ENCODE data around the gene CHRNA7.

The CHRNA7 gene

DNA sequence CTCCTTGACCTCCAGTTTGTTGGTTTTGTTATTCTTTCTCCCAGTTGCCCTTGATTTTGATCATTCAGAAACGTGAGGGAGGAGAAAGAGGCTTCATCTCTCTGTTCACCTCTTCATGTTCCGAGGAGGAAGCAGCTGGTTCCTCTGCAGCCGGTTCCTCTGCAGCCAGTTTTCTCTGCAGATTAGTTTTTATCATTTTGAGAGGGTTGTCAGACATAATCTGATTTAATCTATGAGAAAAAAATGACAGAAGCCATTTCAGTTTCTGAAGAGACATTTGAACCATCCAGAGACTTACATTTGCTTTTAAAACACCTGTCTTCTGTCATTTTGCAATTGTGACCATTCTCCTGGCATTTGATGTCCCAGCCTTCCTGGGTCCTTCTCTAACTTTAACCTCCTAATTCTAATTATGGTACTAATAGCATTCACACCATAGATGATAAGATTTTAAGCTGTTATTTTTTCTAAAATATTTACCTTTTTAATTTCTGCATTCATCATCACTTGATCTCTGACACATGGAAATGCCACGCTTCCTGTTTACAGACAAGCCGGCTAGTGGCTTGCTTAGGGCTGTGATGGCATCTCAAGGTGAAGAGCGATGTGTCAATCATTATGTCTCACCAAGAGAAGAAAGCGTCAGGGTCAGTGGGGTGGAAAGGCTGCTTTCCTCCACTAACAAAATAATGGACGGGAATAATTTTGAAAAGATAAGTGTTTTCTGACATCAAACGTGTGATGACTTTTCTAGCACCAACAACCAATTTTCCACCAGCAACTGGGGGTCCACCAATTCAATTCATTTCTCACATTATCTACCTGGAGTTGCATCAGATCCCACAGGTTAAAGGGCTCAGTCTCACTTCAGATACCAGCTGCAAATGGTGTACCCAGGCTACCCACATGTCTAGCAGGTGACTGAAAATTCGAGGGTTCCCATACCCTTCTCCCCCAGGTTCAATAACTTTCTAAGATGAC is 76.4 kb downstream of the CHRNA7 start:
- no peak overlapping the region for H3K4me3 ChIP-seq (ENCODE audit: low read length)
- no peak overlapping the region for H3K9ac ChIP-seq (ENCODE audit: low read length)
- no peaks in the 10 kb centered on the region for H3K4me1 ChIP-seq (ENCODE audit: control insufficient read depth, insufficient read depth, low read length)
- H3K27me3 ChIP-seq (replicated peaks; ENCODE audit: control insufficient read depth, insufficient read depth, low read length) = peaks cover 5% of the 10 kb centered on the region
- H3K9me3 ChIP-seq (ENCODE audit: control insufficient read depth, low read length) = no peaks in the 10 kb centered on the region
- DNase-seq (ENCODE audit: low read depth) = no peak
- no peaks in the 10 kb centered on the region for H3K36me3 ChIP-seq (ENCODE audit: control insufficient read depth, insufficient read depth, low read length, severe bottlenecking)

DNA sequence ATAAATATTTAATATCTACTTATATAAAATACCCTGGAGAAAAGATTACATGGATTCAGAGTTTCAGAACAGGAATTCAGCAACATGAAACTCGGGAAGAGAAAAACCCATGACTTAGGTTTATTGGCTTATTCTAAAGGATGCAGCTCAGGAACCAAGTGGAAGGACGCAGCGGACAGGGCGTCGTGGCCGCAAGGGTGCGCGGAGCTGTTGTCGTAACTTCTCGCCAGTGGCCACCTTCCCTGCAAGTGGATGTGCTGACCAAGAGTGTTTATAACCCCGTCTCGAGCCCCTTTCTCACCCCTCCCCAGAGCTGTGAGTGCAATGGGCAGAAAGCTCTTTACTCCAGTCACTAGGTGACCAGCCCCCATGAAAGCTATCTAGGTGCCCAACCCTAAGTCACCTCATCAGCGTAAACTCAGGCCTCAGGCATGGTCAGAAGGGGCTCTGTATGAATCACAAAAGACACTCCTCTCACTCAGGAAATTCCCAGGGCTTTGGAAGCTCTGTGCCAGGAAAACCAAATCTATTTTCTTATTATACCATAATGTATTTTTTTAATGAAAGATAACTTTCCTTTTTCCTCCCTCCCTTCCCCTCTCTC is 77.3 kb downstream of the CHRNA7 start:
- no peak overlapping the region for H3K9ac ChIP-seq (ENCODE audit: low read length)
- peaks cover 5% of the 10 kb centered on the region for H3K27me3 ChIP-seq (replicated peaks; ENCODE audit: control insufficient read depth, insufficient read depth, low read length)
- H3K4me1 ChIP-seq (ENCODE audit: control insufficient read depth, insufficient read depth, low read length) = no peaks in the 10 kb centered on the region
- H3K36me3 ChIP-seq (ENCODE audit: control insufficient read depth, insufficient read depth, low read length, severe bottlenecking) = no peaks in the 10 kb centered on the region
- H3K4me3 ChIP-seq (ENCODE audit: low read length) = no peak overlapping the region
- DNase-seq (ENCODE audit: low read depth) = no peak
- H3K9me3 ChIP-seq (ENCODE audit: control insufficient read depth, low read length) = no peaks in the 10 kb centered on the region

GRCh38 chr15:32108661-32109060 is 78.3 kb downstream of the CHRNA7 start:
- no peak for DNase-seq (ENCODE audit: low read depth)
- Histone ChIP-seq H3K9me3 (ENCODE audit: control insufficient read depth, low read length) (no peaks in the 10 kb centered on the region), H3K4me1 (ENCODE audit: control insufficient read depth, insufficient read depth, low read length) (no peaks in the 10 kb centered on the region)

DNA sequence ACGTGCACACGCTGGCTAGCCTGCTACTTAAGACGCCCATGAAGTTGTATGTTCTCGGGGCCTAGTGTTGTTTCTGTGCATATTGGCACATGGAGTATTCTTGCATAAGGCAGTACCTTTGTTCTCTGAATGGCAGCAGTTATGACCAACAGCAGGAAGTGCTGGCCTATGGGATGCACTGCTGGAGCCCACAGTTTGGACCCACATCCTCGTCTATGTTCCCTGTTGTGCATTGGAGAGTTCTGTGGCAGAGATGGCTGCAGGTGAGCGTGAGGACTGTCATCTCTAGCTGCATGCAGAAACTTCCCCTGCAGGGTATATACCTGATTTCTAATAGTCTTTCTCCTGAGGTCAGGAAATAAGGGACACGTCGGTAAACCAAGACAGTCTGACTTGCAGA is 81.8 kb downstream of the CHRNA7 start:
- Histone ChIP-seq H3K27me3 (replicated peaks; ENCODE audit: control insufficient read depth, insufficient read depth, low read length) (no peaks in the 10 kb centered on the region), H3K4me1 (ENCODE audit: control insufficient read depth, insufficient read depth, low read length) (no peaks in the 10 kb centered on the region), H3K9me3 (ENCODE audit: control insufficient read depth, low read length) (no peaks in the 10 kb centered on the region), H3K4me3 (ENCODE audit: low read length) (no peak overlapping the region), H3K36me3 (ENCODE audit: control insufficient read depth, insufficient read depth, low read length, severe bottlenecking) (no peaks in the 10 kb centered on the region), H3K9ac (ENCODE audit: low read length) (no peak overlapping the region)
- no peak for DNase-seq (ENCODE audit: low read depth)

More at GRCh38 chr15:32108661-32109060, 78.3 kb downstream of the CHRNA7 start:
- Histone ChIP-seq H3K36me3 (ENCODE audit: control insufficient read depth, insufficient read depth, low read length, severe bottlenecking) (no peaks in the 10 kb centered on the region), H3K27me3 (replicated peaks; ENCODE audit: control insufficient read depth, insufficient read depth, low read length) (peaks cover 5% of the 10 kb centered on the region), H3K9ac (ENCODE audit: low read length) (no peak overlapping the region), H3K4me3 (ENCODE audit: low read length) (no peak overlapping the region)

- H3K9me3 ChIP-seq (ENCODE audit: control insufficient read depth, low read length) = no peaks in the 10 kb centered on the region
- H3K9ac ChIP-seq (ENCODE audit: low read length) = no peak overlapping the region
- no peaks in the 10 kb centered on the region for H3K4me1 ChIP-seq (ENCODE audit: control insufficient read depth, insufficient read depth, low read length)
- no peak overlapping the region for H3K4me3 ChIP-seq (ENCODE audit: low read length)
- DNase-seq (ENCODE audit: low read depth) = no peak
- H3K27me3 ChIP-seq (replicated peaks; ENCODE audit: control insufficient read depth, insufficient read depth, low read length) = no peaks in the 10 kb centered on the region
- no peaks in the 10 kb centered on the region for H3K36me3 ChIP-seq (ENCODE audit: control insufficient read depth, insufficient read depth, low read length, severe bottlenecking)
Observed at GRCh38 chr15:32113224-32113623, 82.9 kb downstream of the CHRNA7 start.

- no peaks in the 10 kb centered on the region for H3K36me3 ChIP-seq (ENCODE audit: control insufficient read depth, insufficient read depth, low read length, severe bottlenecking)
- no peak for DNase-seq (ENCODE audit: low read depth)
- H3K4me1 ChIP-seq (ENCODE audit: control insufficient read depth, insufficient read depth, low read length) = no peaks in the 10 kb centered on the region
- no peaks in the 10 kb centered on the region for H3K9me3 ChIP-seq (ENCODE audit: control insufficient read depth, low read length)
- H3K4me3 ChIP-seq (ENCODE audit: low read length) = no peak overlapping the region
- no peaks in the 10 kb centered on the region for H3K27me3 ChIP-seq (replicated peaks; ENCODE audit: control insufficient read depth, insufficient read depth, low read length)
- no peak overlapping the region for H3K9ac ChIP-seq (ENCODE audit: low read length)
Observed at GRCh38 chr15:32117122-32117521, 86.8 kb downstream of the CHRNA7 start.

- Histone ChIP-seq H3K4me3 (ENCODE audit: low read length) (no peak overlapping the region), H3K9me3 (ENCODE audit: control insufficient read depth, low read length) (no peaks in the 10 kb centered on the region), H3K36me3 (ENCODE audit: control insufficient read depth, insufficient read depth, low read length, severe bottlenecking) (no peaks in the 10 kb centered on the region), H3K27me3 (replicated peaks; ENCODE audit: control insufficient read depth, insufficient read depth, low read length) (no peaks in the 10 kb centered on the region), H3K9ac (ENCODE audit: low read length) (no peak overlapping the region), H3K4me1 (ENCODE audit: control insufficient read depth, insufficient read depth, low read length) (no peaks in the 10 kb centered on the region)
- DNase-seq (ENCODE audit: low read depth) = no peak
Observed at GRCh38 chr15:32119286-32119685, 89.0 kb downstream of the CHRNA7 start.

- Histone ChIP-seq H3K4me3 (ENCODE audit: low read length) (no peak overlapping the region), H3K4me1 (ENCODE audit: control insufficient read depth, insufficient read depth, low read length) (no peaks in the 10 kb centered on the region), H3K27me3 (replicated peaks; ENCODE audit: control insufficient read depth, insufficient read depth, low read length) (no peaks in the 10 kb centered on the region), H3K9me3 (ENCODE audit: control insufficient read depth, low read length) (no peaks in the 10 kb centered on the region), H3K36me3 (ENCODE audit: control insufficient read depth, insufficient read depth, low read length, severe bottlenecking) (no peaks in the 10 kb centered on the region), H3K9ac (ENCODE audit: low read length) (no peak overlapping the region)
- no peak for DNase-seq (ENCODE audit: low read depth)
Observed at GRCh38 chr15:32119694-32120330, 89.5 kb downstream of the CHRNA7 start.

- Histone ChIP-seq H3K36me3 (ENCODE audit: control insufficient read depth, insufficient read depth, low read length, severe bottlenecking) (no peaks in the 10 kb centered on the region), H3K4me3 (ENCODE audit: low read length) (no peak overlapping the region), H3K9me3 (ENCODE audit: control insufficient read depth, low read length) (no peaks in the 10 kb centered on the region), H3K9ac (ENCODE audit: low read length) (no peak overlapping the region), H3K4me1 (ENCODE audit: control insufficient read depth, insufficient read depth, low read length) (no peaks in the 10 kb centered on the region), H3K27me3 (replicated peaks; ENCODE audit: control insufficient read depth, insufficient read depth, low read length) (peaks cover 7% of the 10 kb centered on the region)
- DNase-seq (ENCODE audit: low read depth) = no peak
Observed at GRCh38 chr15:32120577-32121383, 90.5 kb downstream of the CHRNA7 start.

- H3K27me3 ChIP-seq (replicated peaks; ENCODE audit: control insufficient read depth, insufficient read depth, low read length) = peaks cover 7% of the 10 kb centered on the region
- H3K4me1 ChIP-seq (ENCODE audit: control insufficient read depth, insufficient read depth, low read length) = no peaks in the 10 kb centered on the region
- H3K4me3 ChIP-seq (ENCODE audit: low read length) = no peak overlapping the region
- no peaks in the 10 kb centered on the region for H3K9me3 ChIP-seq (ENCODE audit: control insufficient read depth, low read length)
- H3K36me3 ChIP-seq (ENCODE audit: control insufficient read depth, insufficient read depth, low read length, severe bottlenecking) = no peaks in the 10 kb centered on the region
- H3K9ac ChIP-seq (ENCODE audit: low read length) = no peak overlapping the region
- no peak for DNase-seq (ENCODE audit: low read depth)
Observed at GRCh38 chr15:32121384-32121695, 91.0 kb downstream of the CHRNA7 start.

DNA sequence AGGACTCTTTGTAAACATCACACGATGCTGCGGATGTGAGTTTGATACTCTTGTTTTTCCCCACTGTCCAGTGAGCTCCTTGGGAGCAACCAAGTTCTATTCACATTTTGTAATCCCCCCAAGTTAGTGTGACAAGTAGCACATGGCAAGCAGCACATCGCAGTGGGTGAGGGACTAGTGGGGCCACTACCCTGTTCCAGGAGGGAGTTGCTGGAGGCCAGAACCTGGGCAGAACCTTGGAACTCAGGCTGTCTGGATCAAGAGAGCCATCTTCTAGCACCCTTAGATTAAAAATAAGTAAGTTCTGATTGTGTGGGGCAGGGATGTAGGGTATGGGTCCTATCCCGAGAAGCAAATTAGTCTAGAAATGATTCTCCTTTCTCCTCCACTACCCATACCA is 91.7 kb downstream of the CHRNA7 start:
- H3K27me3 ChIP-seq (replicated peaks; ENCODE audit: control insufficient read depth, insufficient read depth, low read length) = peaks cover 7% of the 10 kb centered on the region
- H3K4me3 ChIP-seq (ENCODE audit: low read length) = no peak overlapping the region
- H3K36me3 ChIP-seq (ENCODE audit: control insufficient read depth, insufficient read depth, low read length, severe bottlenecking) = no peaks in the 10 kb centered on the region
- no peaks in the 10 kb centered on the region for H3K9me3 ChIP-seq (ENCODE audit: control insufficient read depth, low read length)
- no peaks in the 10 kb centered on the region for H3K4me1 ChIP-seq (ENCODE audit: control insufficient read depth, insufficient read depth, low read length)
- DNase-seq (ENCODE audit: low read depth) = no peak
- no peak overlapping the region for H3K9ac ChIP-seq (ENCODE audit: low read length)

Measured in adipocyte (in vitro differentiated cells).